MM.1S (cell line): ENCODE results near the gene CDV3.

Experiments used
- DNase-seq: peaks from one replicate; pipeline ENCODE4 v3.0.0-alpha.2; 2015
- H2AFZ ChIP-seq: fragments of 300-600 bp; sonication (generic); 2 replicates; pipeline ENCODE4 v1.6.0; 2016; ENCODE audit warnings: antibody characterized with exemption, low read length
- H3F3A ChIP-seq: fragments of 300-600 bp; sonication (generic); 2 replicates; pipeline ENCODE4 v1.6.1; 2016; ENCODE audit warnings: mild to moderate bottlenecking, antibody characterized with exemption, low read length, moderate library complexity, mixed read lengths; ENCODE audit not compliant: insufficient read depth
- H3K27ac ChIP-seq: fragments of 300-600 bp; sonication (generic); 2 replicates; pipeline ENCODE4 v1.5.1; 2016; ENCODE audit warnings: mild to moderate bottlenecking, low read length
- H3K27me3 ChIP-seq: fragments of 300-600 bp; sonication (generic); replicated peaks from 2 replicates; pipeline ENCODE4 v1.6.0; 2016; ENCODE audit warnings: low read length; ENCODE audit not compliant: insufficient read depth
- H3K36me3 ChIP-seq: fragments of 300-600 bp; sonication (generic); replicated peaks from 2 replicates; pipeline ENCODE4 v1.6.1; 2016; ENCODE audit warnings: mild to moderate bottlenecking, low read length, mixed read lengths; ENCODE audit not compliant: insufficient read depth
- H3K4me1 ChIP-seq: fragments of 300-600 bp; sonication (generic); 2 replicates; pipeline ENCODE4 v1.6.1; 2016; ENCODE audit warnings: low read length, mixed read lengths
- H3K4me2 ChIP-seq: fragments of 300-600 bp; sonication (generic); 2 replicates; pipeline ENCODE4 v1.6.0; 2016; ENCODE audit warnings: low read depth, low read length
- H3K4me3 ChIP-seq: fragments of 300-600 bp; sonication (generic); 2 replicates; pipeline ENCODE4 v1.5.1; 2016; ENCODE audit warnings: low read length, mixed read lengths
- H3K79me2 ChIP-seq: fragments of 300-600 bp; sonication (generic); 2 replicates; pipeline ENCODE4 v1.6.1; 2016; ENCODE audit warnings: mixed run types, low read length, mixed read lengths
- H3K9ac ChIP-seq: fragments of 300-600 bp; sonication (generic); 2 replicates; pipeline ENCODE4 v1.6.1; 2016; ENCODE audit warnings: low read length, mixed read lengths
- H3K9me2 ChIP-seq: fragments of 300-600 bp; sonication (generic); replicated peaks from 2 replicates; pipeline ENCODE4 v1.6.1; 2016; ENCODE audit warnings: mild to moderate bottlenecking, low read length, mixed read lengths; ENCODE audit not compliant: insufficient read depth
- H3K9me3 ChIP-seq: fragments of 300-600 bp; sonication (generic); replicated peaks from 2 replicates; pipeline ENCODE4 v1.6.1; 2016; ENCODE audit warnings: mild to moderate bottlenecking, low read length, mixed read lengths; ENCODE audit not compliant: insufficient read depth
- H4K20me1 ChIP-seq: fragments of 300-600 bp; sonication (generic); 2 replicates; pipeline ENCODE4 v1.6.1; 2016; ENCODE audit warnings: mild to moderate bottlenecking, low read length, moderate library complexity, mixed read lengths; ENCODE audit not compliant: insufficient read depth
- CTCF ChIP-seq: fragments of 300-600 bp; sonication (generic); IDR thresholded peaks from 2 replicates; pipeline ENCODE4 v1.5.1; 2016; ENCODE audit warnings: antibody characterized with exemption, low read length, mixed read lengths
- EZH2 ChIP-seq: fragments of 300-600 bp; sonication (generic); optimal IDR thresholded peaks from 2 replicates; pipeline ENCODE3; 2017; ENCODE audit warnings: low read depth, mild to moderate bottlenecking, antibody characterized with exemption, low read length, mixed read lengths
- EZH2phosphoT487 ChIP-seq: fragments of 300-600 bp; sonication (generic); IDR thresholded peaks from 2 replicates; pipeline ENCODE4 v1.6.1; 2018; ENCODE audit warnings: antibody characterized with exemption, low read length

Gene CDV3

DNA sequence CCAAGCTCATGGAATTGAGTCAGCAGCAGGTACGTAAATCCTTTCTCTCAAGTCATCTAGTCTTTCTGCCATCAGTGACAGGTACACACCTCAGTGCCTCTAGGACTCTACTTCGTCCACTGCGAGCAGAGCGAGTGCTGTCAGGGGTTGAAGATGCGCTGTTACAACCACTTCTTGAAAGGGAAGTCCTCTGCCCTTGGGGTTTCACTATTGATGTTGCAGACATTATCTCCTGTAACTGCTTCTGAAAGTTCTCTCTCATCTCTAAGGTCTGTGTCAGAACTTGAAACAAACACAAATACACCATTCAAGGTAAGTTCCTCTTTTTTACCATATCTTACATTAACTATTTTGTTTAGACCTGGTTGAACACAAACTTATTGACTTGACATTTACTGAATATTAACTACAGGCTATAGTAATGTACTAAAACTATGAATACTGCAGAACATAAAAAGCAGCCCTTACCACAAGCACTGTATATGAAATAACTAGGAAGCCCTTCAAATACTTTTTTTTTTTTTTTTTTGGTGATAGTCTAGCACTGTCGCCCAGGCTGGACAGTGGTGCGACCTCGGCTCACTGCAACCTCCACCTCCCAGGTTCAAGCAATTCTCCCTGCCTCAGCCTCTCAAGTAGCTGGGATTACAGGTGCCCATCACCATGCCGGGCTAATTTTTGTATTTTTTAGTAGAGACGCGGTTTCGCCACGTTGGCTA is 46.7 kb downstream of the CDV3 start:
- H3K36me3 ChIP-seq: peaks cover 18% of the 10 kb centered on the region
- peak; percentile 91 for DNase-seq

DNA sequence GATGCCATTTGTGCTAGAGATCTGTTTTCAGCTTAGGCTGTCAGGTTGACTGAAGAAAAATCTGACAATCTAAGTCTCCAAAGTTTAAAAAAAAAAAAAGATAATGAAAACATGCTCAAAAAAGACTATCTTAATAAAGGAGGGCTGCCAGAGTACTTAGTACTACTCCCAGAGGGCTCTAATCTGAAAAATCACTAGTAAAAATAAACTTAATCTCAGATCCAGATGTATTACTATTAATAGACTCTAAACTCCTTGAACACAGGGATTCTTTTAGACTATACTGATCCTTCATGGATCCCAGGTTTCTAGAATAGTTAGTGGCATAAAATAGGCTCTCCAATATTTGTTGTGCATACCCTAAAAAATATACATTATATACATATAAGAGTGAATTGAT is 54.3 kb downstream of the CDV3 start:
- Histone ChIP-seq H3K79me2 (peaks cover 19% of the 10 kb centered on the region; the same call in 1 of the 2 replicates), H2AFZ (no peak overlapping the region), H3K9me3 (no peaks in the 10 kb centered on the region), H3K9ac (no peak overlapping the region), H3K4me2 (no peak overlapping the region), H3K36me3 (peaks cover 14% of the 10 kb centered on the region; the same call in 1 of the 2 replicates), H4K20me1 (no peaks in the 10 kb centered on the region), H3K4me1 (no peaks in the 10 kb centered on the region), H3K9me2 (no peaks in the 10 kb centered on the region), H3K27me3 (no peaks in the 10 kb centered on the region), H3F3A (no peaks in the 10 kb centered on the region), H3K4me3 (no peak overlapping the region), H3K27ac (no peak overlapping the region)
- TF ChIP-seq CTCF: no peak
- TF ChIP-seq EZH2: no peak
- TF ChIP-seq EZH2phosphoT487: no peak
- DNase-seq: no peak

More for the DNA sequence above, 46.7 kb downstream of the CDV3 start:
- Histone ChIP-seq H3K9ac (no peak overlapping the region; the same call in 1 of the 2 replicates), H3K27ac (peak overlapping the region; percentile 67; the same call in 1 of the 2 replicates), H3F3A (peaks cover 20% of the 10 kb centered on the region), H3K79me2 (peaks cover 8% of the 10 kb centered on the region; the same call in 1 of the 2 replicates), H3K9me2 (no peaks in the 10 kb centered on the region), H3K27me3 (no peaks in the 10 kb centered on the region), H3K4me3 (no peak overlapping the region), H4K20me1 (no peaks in the 10 kb centered on the region), H3K4me2 (peak overlapping the region; percentile 38), H3K9me3 (no peaks in the 10 kb centered on the region), H2AFZ (no peak overlapping the region), H3K4me1 (peaks cover 24% of the 10 kb centered on the region)
- TF ChIP-seq EZH2 (no peak), EZH2phosphoT487 (no peak), CTCF (no peak)

DNA sequence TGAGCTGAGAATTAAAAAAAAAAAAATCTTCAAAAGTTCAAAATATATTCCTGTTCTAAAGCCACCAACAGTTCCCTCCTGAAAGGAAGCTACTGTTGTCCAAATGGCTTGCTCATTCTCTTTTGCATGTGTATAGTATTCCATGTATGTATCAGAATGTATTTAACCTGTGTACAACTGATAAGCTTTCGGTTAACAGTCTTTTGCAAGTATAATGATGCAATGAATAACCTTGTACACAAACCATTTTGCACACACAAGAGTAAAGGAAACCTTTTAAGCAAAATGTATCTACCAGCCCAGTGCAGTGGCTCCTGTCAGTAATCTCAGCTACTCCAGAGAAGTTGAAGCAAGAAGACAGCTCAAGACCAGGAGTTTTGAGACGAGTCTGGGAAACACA is 55.7 kb downstream of the CDV3 start:
- Histone ChIP-seq H3K9me2 (no peaks in the 10 kb centered on the region), H3K27ac (no peak overlapping the region), H3K9me3 (no peaks in the 10 kb centered on the region), H3K4me2 (no peak overlapping the region), H3K9ac (no peak overlapping the region), H3K79me2 (peaks cover 32% of the 10 kb centered on the region; the same call in 1 of the 2 replicates), H3K36me3 (peaks cover 16% of the 10 kb centered on the region), H2AFZ (no peak overlapping the region), H3K27me3 (no peaks in the 10 kb centered on the region), H3F3A (no peaks in the 10 kb centered on the region), H3K4me3 (no peak overlapping the region), H4K20me1 (no peaks in the 10 kb centered on the region), H3K4me1 (no peaks in the 10 kb centered on the region)
- no peak for DNase-seq
- no peak for TF ChIP-seq EZH2
- no peak for TF ChIP-seq CTCF
- no peak for TF ChIP-seq EZH2phosphoT487
